VCaP (cell line): ENCODE measurements around the gene SMYD3.

Source experiments
- H3K27ac ChIP-seq: fragments of 450-650 bp; 2 replicates; pipeline ENCODE4 v1.5.1; 2017
- CTCF ChIP-seq: fragments of 450-650 bp; conservative IDR thresholded peaks from 2 replicates; pipeline ENCODE4 v1.5.1; 2017; ENCODE audit warnings: mild to moderate bottlenecking, moderate library complexity

SMYD3 gene

GRCh38 chr1:245837718-245838117, 669.4 kb downstream of the SMYD3 start:
- no peak for TF ChIP-seq CTCF
- H3K27ac ChIP-seq = no peak overlapping the region

- no peak overlapping the region for H3K27ac ChIP-seq
- no peak for TF ChIP-seq CTCF
Measured at GRCh38 chr1:245835386-245835785, 671.7 kb downstream of the SMYD3 start.

GRCh38 chr1:245834002-245834401, 673.1 kb downstream of the SMYD3 start:
- no peak for TF ChIP-seq CTCF
- no peak overlapping the region for H3K27ac ChIP-seq

- no peak for TF ChIP-seq CTCF
- H3K27ac ChIP-seq = no peak overlapping the region
Measured at GRCh38 chr1:245832771-245833527, 674.1 kb downstream of the SMYD3 start.

GRCh38 chr1:245831518-245831917, 675.6 kb downstream of the SMYD3 start:
- no peak for TF ChIP-seq CTCF

GRCh38 chr1:245829826-245830225, 677.3 kb downstream of the SMYD3 start:
- TF ChIP-seq CTCF = no peak
- no peak overlapping the region for H3K27ac ChIP-seq

More at GRCh38 chr1:245831518-245831917, 675.6 kb downstream of the SMYD3 start:
- H3K27ac ChIP-seq = no peak overlapping the region

GRCh38 chr1:245829194-245829593, 677.9 kb downstream of the SMYD3 start:
- no peak overlapping the region for H3K27ac ChIP-seq
- no peak for TF ChIP-seq CTCF
